Suprapubic skin (tissue), 4 donors: ENCODE data around the gene SPACA7.

Experiments
- CTCF ChIP-seq, 2 donors: fragments of 200-600 bp in 1 of 2; fragments of 450-650 bp in 1 of 2; sonication (generic) in 1 of 2; IDR thresholded peaks; one replicate each; pipeline ENCODE4 v1.5.1; 2016 to 2019; ENCODE audit warnings: antibody characterized with exemption in 2 of 2, mild to moderate bottlenecking in 1 of 2, moderate library complexity in 1 of 2
- EP300 ChIP-seq: sonication (generic); formaldehyde crosslinking; IDR thresholded peaks from one replicate; pipeline ENCODE4 v1.6.1; 2017; ENCODE audit warnings: antibody characterized with exemption
- POLR2AphosphoS5 ChIP-seq, 3 donors: sonication (generic); formaldehyde crosslinking; IDR thresholded peaks; one replicate each; pipeline ENCODE4 v1.6.1; 2017; ENCODE audit warnings: antibody characterized with exemption in 3 of 3

GRCh38 chr13:112346899-112347229, 29.3 kb upstream of the SPACA7 start:
- TF ChIP-seq EP300, result no peak
- TF ChIP-seq POLR2AphosphoS5 (IDR thresholded peaks at IDR 0.05), result no peak
- no peak for TF ChIP-seq CTCF (IDR thresholded peaks at IDR 0.05)
